Measurements from ENCODE around the gene SYCP2L.

DNA sequence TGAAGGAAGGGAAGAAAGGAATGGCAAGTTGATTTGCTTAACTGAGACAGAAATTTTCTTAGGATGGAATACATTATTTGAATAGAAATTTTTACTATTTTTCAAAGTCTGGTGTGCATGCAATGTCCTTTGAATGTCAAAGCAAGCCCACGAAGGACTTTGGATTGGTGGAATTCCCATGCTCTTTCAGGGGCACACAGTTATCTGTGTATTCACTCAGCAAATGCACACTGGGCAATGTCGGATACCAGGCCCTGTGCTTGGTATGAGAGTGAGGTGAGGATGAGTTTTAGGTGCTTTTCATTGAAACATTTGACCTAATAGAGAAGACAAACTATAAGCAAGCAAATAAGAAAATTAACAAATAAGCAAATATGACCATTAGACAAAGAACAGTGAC lies 73.3 kb downstream of the SYCP2L start:
- TF ChIP-seq, protein P1, sequence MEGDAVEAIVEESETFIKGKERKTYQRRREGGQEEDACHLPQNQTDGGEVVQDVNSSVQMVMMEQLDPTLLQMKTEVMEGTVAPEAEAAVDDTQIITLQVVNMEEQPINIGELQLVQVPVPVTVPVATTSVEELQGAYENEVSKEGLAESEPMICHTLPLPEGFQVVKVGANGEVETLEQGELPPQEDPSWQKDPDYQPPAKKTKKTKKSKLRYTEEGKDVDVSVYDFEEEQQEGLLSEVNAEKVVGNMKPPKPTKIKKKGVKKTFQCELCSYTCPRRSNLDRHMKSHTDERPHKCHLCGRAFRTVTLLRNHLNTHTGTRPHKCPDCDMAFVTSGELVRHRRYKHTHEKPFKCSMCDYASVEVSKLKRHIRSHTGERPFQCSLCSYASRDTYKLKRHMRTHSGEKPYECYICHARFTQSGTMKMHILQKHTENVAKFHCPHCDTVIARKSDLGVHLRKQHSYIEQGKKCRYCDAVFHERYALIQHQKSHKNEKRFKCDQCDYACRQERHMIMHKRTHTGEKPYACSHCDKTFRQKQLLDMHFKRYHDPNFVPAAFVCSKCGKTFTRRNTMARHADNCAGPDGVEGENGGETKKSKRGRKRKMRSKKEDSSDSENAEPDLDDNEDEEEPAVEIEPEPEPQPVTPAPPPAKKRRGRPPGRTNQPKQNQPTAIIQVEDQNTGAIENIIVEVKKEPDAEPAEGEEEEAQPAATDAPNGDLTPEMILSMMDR (IDR thresholded peaks at IDR 0.05; ENCODE audit: low read depth, low read length, poor library complexity, severe bottlenecking): no peak
- no peak for TF ChIP-seq EZH2phosphoT487 (IDR thresholded peaks at IDR 0.05; ENCODE audit: borderline replicate concordance, low read length)
